OCI-LY7 (cell line): ENCODE results near the gene CFAP20.

Experiments
- CTCF ChIP-seq: fragments of 200-600 bp; sonication (generic); conservative IDR thresholded peaks from 2 replicates; pipeline ENCODE4 v1.5.1; 2014; ENCODE audit warnings: mild to moderate bottlenecking, antibody characterized with exemption, low read length, moderate library complexity, mixed read lengths
- EZH2phosphoT487 ChIP-seq: fragments of 200-600 bp; sonication (generic); IDR thresholded peaks from 2 replicates; pipeline ENCODE4 v1.6.1; 2018; ENCODE audit warnings: low read depth, borderline replicate concordance, mild to moderate bottlenecking, mixed run types, antibody characterized with exemption, low read length, moderate library complexity, mixed read lengths

- no peak for TF ChIP-seq CTCF
- TF ChIP-seq EZH2phosphoT487 = no peak
Measured at GRCh38 chr16:58128711-58129096, 477 bp downstream of the CFAP20 start.
